Measurements from ENCODE around the gene OAT.

GRCh38 chr10:124388823-124389612 lies 29.7 kb downstream of the OAT start:
- no peak for TF ChIP-seq POLR2A (IDR thresholded peaks at IDR 0.05; ENCODE audit: low read depth, low read length)
- no peak for TF ChIP-seq CEBPB (IDR thresholded peaks at IDR 0.05; ENCODE audit: low read depth, low read length)
- TF ChIP-seq RAD21 (IDR thresholded peaks at IDR 0.05; ENCODE audit: low read length) = peak; percentile 92
- peak; percentile 97 for TF ChIP-seq CTCF (conservative IDR thresholded peaks at IDR 0.05; ENCODE audit: low read depth, low read length)
- TF ChIP-seq MXI1 (IDR thresholded peaks at IDR 0.05; ENCODE audit: borderline replicate concordance, low read depth, low read length) = no peak
- TF ChIP-seq MAFK (IDR thresholded peaks at IDR 0.05; ENCODE audit: low read depth, low read length) = no peak
- TF ChIP-seq MAZ (IDR thresholded peaks at IDR 0.05; ENCODE audit: borderline replicate concordance, low read depth, low read length) = peak; percentile 79; the same call in 1 of the 2 replicates
- no peak for TF ChIP-seq RFX5 (IDR thresholded peaks at IDR 0.05; ENCODE audit: low read depth, low read length)
